ENCODE data around the gene DCC.

DCC gene

DNA sequence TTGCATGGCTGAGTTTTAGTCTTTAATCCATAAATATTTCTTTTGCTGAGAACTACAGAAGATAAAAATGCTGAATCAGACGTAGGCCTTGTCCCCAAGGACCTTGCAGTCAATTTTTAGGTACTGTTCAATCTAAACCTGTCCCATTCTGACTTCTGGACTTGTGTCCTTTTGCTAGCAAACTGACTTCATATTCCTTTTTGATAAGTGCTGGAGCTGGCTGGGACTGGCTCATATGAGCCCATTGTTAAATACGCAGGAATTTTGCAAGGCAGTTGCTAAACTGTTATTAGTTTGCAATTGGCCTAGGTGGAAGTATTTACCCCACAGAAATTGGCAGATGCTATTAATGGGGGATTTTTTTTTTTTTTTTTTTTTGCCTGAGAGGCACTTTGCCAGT is 941.4 kb downstream of the DCC start:
- DNase-seq: no peak

DNA sequence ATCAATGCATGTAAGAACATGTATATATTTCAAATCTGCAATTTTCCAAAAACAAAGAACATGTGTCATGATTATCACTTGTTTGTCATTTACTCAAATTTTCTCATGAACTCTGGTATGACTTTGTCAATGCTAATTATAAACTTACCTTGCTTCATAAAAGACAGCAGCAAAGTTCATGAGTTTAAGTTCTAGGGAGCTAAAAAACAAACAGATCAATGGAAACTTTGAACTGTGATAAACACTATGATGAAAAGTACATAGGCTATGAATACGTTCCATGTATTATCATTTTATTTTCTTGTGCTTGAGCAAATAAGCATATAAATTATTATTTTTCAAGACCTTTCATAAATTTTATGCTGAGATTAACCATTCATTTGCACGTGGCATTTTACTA is 943.7 kb downstream of the DCC start:
- no peak for DNase-seq

DNA sequence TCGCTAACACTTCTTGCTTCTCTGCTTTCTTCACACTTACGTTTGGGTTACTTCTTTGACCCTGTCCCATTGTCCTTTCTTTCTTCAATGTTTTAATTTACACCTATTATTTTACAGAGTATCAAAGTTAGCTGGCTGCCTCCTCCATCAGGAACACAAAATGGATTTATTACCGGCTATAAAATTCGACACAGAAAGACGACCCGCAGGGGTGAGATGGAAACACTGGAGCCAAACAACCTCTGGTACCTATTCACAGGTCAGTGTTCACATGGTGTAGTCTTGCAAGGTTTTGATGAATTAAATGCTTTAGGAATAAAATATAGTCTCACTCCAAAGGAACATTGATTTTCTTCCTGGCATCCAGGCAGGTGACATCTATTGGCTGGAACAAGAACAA is 965.5 kb downstream of the DCC start:
- no peak for DNase-seq

DNA sequence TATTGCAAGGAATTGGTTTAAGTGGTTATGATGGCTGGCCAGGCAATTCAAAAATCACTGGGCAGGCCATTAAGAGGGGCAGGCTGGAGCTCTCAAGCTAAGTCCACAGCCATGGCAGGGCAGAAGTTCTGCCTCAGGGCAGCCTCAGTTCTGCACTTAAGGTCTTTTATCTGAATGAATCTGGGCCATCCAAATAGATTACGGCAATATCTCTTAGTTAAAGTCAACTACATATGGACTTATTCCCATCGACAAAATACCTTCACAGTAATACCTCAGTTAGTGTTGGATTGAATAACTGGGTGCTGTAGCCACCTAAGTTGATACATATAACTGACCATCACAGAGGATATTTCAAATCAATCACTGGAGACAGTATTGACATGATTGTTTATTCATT is 979.6 kb downstream of the DCC start:
- DNase-seq: no peak

DNA sequence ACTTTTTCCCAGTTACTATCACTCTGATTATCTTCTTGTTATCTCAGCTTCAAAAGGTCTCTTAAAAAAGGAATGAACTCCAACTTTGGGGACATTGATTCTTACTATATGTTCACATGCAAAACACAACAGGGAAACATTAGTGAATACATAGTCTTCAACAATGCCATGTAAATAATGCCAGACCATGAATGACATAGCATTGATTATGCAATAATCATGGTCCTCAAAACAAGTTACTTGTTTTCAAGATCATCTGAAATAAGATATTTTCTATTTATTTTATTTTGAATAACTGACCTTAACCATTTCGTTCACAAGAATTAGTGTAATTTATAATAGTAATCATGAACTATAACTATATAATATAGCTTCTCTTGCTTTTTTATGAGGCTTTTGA is 982.2 kb downstream of the DCC start:
- DNase-seq: no peak

DNA sequence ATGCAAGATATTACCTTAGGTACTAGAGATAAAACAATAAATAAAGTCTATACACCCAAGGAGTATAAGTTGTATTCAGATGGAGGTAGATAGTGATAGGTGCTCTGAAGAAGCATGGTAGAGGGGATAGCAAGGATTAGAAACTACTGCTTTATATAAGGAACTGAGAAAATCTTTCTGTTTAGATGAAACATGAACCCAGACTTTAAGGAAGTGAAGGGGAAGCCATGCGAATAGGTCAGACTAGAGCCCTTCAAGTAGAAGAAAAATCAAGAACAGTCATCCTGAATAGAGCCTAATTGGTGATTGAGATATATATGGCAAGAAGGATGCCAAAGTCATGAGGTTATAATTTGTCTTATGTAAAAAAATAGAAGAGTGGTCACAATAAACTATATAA is 984.4 kb downstream of the DCC start:
- DNase-seq: no peak

DNA sequence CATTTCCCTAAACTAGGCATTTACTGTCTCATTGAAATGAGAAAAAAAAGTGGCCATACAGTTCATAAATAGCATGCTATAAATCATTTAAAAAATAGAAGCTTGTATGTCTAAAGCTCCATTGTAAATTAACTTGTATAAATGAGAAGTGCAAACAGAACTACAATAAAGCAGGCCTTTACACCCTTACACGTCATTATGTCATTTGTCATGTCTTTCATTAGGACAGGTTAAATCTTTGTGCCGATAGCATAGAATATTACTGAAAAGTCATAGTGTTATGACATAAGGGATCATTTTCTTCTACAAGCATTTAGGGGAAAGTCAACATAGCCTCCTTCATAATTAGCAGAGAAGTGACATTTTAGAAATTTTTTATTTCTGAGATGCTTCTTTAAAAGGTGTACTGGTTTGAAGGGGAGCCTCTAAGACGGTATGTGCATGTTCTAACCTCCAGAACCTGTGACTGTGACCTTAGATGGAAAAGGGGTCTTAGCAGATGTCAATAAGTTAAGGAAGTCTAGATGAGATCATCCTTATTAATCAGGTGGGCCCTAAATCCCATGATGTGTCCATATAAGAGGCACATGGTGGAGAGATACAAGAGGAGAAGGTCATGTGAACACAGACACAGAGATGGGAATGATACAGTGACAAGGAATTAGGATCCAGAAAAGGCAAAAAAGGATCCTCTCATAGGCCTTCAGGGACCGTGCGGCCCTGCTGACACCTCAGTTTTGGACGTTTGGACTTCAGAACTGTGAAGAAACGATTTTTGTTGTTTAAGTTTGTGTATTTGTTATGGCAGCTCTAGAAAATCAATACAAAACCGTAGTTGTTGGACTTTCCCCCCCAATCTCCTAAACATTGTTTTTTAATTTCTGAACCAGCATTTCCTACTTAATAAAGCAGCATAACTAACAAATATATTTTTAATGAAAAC is 1020.8 kb downstream of the DCC start:
- DNase-seq: peak; percentile 89

DNA sequence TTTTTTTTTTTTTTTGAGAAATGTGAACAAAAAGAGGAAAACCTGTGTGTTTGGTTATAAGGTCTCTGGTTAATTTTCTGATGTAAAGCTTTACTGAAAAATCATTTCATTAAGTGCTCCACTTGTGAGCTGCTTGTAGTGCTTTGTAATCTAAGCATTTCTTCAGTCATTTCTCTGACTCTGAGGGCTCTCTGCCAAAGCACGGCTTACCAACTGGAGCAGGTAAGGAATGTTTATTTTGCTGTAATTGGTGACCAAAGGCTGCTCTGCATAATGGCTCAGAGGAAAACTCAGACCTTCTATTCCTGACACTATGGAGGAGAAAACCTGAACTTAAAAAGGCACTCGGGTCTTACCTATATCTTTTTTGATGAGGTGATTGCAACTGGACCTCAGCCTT is 1035.6 kb downstream of the DCC start:
- no peak for DNase-seq

DNA sequence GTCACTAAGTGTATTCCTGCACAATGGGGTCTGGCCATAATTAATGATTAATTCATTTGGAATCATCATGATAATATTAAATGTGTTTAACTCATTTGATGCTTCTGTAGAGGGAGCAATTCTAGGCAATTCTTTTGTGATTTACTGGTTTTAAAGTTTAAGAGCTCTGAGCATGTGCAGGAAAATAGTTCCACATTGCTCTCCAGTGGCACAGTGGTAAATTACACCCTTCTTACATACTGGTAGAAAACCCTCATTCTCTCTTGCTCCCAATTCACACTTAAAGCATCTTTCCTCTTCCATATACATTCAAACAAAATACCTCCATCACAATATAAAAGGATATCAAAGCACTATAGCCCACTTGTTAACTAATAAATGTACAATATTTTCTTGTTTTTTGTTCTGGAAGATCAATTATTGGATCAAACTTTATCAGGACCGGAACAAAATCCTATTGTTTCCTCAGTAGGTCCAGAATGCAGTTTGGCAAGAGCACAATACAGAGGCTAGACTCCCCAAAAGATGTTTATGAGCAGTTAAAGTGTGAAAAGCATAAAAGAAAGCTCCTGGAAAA is 1040.2 kb downstream of the DCC start:
- peak; percentile 70 for DNase-seq

DNA sequence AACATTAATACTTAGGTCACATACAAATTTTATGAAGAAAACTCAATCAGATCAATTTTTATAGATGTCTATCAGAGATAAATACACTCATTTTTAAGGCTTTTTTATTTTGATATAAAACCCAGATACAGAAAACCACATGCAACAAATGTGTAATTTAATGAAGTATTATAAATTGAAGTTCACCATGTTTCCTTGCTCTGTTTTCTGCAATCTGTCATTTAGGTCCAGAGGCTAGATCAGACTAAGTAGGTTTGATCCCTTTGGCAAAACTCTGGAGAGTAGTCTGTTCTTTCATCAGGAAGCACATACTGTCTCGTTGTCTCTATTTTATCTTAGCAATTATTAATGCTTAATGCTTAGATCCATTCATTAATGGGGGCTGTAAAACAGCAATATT is 1042.9 kb downstream of the DCC start:
- DNase-seq: no peak

DNA sequence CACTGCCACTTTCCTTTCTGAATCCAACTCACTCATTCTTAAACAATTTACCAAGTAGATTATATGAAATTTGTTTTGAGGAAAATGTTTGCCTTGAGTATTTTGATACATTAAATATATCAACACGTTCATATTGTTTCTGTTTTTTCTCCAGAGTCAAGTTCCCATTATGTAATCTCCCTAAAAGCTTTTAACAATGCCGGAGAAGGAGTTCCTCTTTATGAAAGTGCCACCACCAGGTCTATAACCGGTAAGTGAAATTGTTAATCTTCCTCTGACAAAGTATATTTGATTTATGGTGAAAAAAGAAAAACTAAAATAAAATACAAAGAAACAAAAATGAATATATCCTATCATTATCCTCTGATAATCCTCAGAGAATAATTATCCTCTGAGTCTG is 1045.9 kb downstream of the DCC start:
- no peak for DNase-seq

DNA sequence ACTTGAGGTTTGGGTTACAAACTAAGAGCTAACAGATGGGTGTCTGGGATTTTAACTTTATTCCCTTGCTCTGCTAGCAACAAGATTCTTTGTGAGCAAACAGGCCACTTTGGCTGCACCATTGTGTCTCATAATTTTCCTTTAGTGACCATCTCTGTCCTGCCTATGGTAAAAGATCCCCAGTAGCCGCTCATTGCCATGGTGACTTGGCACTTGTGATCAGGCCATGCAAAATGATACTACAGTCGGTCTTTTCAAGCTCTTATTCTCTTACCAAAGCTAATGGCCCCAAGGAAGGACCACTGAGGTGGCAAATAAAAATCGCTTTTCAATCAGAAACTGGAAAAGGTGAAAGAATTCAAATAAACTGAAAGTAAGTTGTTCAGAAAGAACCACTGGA is 1047.6 kb downstream of the DCC start:
- DNase-seq: no peak

DNA sequence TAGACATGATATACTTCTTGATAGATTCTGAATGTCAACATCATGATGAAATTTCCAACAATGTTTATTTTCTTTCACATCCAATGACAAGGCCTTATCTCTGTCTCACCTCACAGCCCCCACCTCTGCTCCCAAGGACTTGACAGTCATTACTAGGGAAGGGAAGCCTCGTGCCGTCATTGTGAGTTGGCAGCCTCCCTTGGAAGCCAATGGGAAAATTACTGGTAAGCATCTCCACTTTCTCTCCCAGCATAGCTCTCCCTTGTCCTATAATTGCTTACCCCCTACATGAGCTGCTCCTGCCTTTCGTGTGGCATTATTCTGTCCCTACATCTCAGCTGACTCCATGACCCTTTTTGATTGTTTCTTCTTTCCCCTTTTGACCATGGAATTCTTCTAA is 1062.7 kb downstream of the DCC start:
- no peak for DNase-seq

DNA sequence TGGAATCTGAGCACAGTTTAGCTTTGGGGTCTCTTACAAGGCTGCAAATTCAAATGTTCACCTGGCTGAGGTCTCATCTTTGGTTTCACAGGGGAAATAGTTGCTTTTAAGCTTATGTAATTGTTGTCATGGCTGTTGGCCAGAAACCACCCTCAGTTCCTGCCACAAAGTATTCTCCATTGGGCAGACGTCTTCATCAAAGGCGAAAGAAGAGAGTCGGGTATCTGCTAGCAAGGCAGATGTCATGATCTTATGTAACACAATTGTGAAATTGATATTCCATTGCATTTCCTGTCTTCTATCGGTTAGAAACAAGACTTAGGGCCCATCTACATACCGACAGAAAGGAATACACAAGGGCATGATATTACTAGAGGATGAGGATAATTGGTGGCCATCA is 1068.3 kb downstream of the DCC start:
- DNase-seq: no peak

DNA sequence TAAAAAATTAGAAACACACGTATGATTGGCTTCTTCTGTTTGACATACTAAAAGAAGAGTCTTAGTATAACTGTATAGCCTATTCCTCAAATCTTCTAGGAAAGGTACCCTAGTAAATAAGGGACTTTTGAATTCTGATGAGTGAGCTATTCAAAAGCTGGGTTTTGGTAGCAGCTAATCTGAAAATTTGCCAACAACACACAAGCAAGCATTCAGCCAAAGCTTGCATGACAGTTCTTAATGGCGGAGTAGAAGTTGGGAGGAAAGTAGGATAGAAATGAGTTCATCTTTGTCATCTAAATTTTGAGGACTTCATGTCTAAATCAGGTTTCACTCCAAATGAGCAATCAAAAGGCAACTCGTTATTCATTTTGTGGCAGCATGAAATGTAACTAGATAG is 1071.5 kb downstream of the DCC start:
- no peak for DNase-seq

DNA sequence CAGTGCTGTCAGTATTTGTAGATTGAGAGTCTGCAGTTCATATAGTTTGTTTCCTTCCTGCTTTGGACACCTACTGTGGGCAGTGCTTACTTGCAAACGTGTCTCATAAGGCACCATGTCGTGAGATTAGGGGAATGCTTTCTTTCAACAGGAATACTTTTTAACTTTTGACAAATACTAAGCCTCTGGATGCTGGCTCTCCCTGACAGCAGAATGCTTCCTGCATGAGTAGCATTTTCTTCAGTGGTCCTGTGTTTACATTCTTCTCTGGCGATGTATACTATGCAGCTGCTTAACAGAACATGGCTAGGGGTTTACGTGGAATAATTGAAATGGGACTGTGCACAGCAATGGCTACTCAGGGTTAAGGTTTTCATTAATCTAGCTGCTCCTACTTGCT is 1077.0 kb downstream of the DCC start:
- no peak for DNase-seq

DNA sequence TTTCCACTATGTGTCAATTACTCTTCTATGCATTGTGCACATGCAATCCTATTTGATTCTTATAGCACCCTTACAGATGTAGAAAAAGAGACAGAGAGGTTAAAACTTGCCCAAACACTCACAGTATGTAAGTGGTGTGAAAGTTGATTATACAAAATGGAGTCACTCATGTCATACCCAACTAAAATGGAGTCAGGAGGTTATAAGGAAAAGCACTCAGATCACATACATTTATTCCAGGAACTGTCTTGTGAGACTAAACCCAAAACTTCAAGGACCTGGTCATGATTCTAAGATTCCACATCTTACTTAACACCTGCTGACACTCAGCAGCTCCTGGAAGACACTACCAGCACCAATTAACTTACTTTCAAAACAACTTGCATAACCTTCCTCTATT is 1081.9 kb downstream of the DCC start:
- no peak for DNase-seq

DNA sequence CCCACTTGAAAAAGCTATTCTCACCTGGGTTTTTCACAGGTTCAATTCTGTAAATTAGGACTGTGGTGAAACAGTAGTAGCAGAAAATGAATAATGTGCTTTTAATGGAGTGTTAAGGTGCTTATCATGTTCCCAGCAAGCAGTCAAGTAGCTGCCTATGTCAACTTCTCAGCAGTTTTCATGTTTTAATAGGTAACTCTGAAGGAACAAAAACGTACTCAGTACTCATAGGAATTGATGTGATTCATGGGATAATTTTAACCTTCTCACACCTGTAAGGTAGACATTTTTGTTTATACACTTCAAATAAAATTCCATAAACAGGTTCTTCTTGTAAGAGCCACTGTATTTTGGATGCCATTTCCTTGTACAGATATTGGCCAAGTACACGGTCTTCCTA is 1082.9 kb downstream of the DCC start:
- DNase-seq: peak; percentile 96

DNA sequence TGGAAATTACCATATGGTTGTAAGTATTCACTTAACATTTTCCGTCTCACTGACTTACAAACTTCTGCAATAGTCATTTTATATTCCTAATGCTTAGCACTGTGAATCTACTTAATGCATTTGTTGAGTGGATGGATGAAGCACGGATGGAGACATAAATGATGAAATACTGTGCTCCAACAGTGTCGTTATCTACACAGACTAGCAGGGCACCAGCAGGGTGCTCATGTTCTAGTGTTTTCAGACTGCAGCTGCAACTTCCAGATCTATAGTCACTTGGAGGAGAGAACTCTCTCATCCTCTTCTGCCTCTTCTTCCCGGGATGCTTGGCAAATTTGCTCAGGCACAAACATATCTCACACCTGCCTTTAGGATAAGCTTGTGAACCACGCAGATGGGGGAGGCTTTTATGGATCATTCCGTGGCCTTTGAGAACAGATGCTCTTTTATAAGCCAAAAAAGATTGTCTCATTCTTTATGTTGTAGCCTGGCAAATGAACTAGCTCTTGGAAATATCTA is 1086.7 kb downstream of the DCC start:
- DNase-seq: peak; percentile 73

DNA sequence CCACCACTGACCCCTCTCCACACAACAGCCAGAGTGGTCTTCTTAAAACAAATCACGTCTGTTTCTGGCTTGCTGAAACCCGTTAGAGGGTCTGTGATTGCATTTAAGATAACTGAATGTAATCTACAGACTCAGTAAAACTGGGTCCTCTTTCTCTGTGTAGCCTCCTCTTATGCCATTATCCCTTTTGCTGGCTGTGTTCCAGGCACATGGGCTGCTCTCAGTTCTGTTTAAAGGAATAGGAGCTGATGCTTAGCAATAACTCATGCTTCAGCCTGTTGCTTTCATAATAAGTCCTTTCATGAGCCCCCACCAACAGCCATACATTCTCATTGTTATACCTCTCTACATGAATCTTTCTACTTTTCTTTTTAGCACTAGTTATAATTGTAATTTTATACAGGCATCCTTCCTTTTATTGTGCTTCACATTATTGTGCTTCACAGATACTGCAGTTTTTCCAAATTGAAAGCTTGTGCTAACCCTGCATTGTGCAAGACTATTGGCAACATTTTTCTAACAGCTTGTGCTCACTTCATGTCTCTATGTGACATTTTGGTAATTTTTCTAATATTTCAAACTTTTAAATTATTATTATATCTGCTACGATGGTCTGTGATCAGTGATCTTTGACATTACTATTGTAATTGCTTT is 1101.9 kb downstream of the DCC start:
- DNase-seq: no peak

DNA sequence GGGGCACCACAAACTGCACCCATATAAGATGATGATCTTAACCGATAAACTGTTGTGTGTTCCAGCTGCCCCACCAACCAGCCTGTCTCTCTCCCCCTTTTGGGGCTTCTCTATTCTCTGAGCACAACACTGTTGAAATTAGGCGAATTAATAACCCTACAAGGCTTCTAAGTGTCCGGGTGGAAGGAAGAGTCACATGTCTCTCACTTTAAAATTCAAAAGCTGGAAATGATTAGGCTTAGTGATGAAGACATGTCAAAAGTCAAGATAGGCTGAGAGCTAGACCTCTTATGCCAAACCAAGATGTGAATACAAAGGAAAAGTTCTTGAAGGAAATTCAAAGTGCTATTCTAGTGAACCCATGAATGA is 1102.4 kb downstream of the DCC start:
- DNase-seq: no peak

DNA sequence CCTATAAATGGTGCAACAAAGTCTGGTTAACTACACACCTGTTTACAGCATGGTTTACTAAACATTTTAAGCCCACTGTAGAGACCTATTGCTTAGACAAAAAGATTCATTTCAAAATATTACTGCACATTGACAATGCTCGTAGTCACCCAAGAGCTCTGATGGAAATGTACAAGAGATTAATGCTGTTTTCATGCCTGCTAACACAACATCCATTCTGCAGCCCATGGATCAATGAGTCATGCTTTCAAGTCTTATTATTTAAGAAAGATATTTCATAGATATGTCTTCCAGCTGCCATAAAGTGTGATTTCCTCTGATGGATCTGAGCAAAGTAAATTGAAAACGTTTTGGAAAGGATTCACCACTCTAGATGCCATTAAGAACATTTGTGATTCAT is 1103.3 kb downstream of the DCC start:
- no peak for DNase-seq

DNA sequence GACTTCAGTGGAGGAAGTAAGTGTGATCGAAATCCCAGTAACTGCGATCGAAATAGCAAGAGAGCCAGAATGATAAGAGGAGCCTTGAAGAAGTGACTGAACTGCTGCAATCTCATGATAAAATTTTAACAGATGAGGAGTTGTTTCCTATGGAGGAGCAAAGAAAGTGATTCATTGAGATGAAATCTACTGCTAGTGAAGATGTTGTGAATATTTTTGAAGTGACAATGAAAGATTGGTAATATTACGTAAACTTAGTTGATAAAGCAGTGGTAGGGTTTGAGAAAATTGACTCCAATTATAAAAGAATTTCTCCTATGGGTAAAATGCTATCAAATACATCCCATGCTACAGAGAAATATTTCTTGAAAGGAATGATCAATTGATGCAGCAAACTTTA is 1103.8 kb downstream of the DCC start:
- no peak for DNase-seq

DNA sequence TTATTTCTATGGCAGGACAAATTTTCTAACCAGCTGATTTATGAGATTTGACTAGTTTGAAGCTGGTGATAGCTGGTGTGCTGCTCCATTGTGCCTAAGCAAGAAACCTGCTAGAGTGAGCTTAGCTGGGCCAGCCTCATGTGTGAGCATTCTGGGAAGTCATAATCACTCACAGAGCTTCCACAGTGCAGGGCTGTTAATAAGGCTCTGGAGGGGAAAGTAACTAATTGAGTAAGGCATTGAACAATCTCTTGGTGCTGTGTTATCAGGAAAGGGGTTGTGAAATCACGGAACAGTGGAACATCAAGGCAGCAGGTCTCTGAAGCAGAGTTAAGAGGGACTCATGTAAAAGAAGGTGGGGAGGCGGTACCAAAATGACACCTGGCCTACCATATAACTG is 1111.9 kb downstream of the DCC start:
- DNase-seq: no peak

Measured in NCI-H1417 treated with DMSO at 0.1 percent for 48 hours (cell line).